8988T (cell line): ENCODE data around the gene HIVEP1.

Experiments used
- DNase-seq: peaks from one replicate; pipeline ENCODE4 v3.0.0; 2011

The HIVEP1 gene

GRCh38 chr6:12020187-12020791, 8.2 kb downstream of the HIVEP1 start:
- no peak for DNase-seq

GRCh38 chr6:12022481-12022880, 10.4 kb downstream of the HIVEP1 start:
- DNase-seq = no peak

GRCh38 chr6:12022953-12023388, 10.9 kb downstream of the HIVEP1 start:
- DNase-seq = no peak

GRCh38 chr6:12024216-12024615, 12.1 kb downstream of the HIVEP1 start:
- DNase-seq = no peak

- DNase-seq = no peak
Measured at GRCh38 chr6:12024699-12025434, 12.8 kb downstream of the HIVEP1 start.

GRCh38 chr6:12026120-12026519, 14.0 kb downstream of the HIVEP1 start:
- DNase-seq = no peak

GRCh38 chr6:12026833-12027232, 14.7 kb downstream of the HIVEP1 start:
- no peak for DNase-seq

- DNase-seq = no peak
Measured at GRCh38 chr6:12028213-12028612, 16.1 kb downstream of the HIVEP1 start.

GRCh38 chr6:12029979-12030737, 18.0 kb downstream of the HIVEP1 start:
- no peak for DNase-seq

- no peak for DNase-seq
Measured at GRCh38 chr6:12030993-12031550, 19.0 kb downstream of the HIVEP1 start.

GRCh38 chr6:12032783-12033573, 20.9 kb downstream of the HIVEP1 start:
- DNase-seq = no peak

GRCh38 chr6:12033770-12034169, 21.7 kb downstream of the HIVEP1 start:
- DNase-seq = no peak

- no peak for DNase-seq
Measured at GRCh38 chr6:12034349-12034748, 22.2 kb downstream of the HIVEP1 start.

GRCh38 chr6:12034837-12035236, 22.7 kb downstream of the HIVEP1 start:
- no peak for DNase-seq

- no peak for DNase-seq
Measured at GRCh38 chr6:12036766-12037165, 24.7 kb downstream of the HIVEP1 start.

GRCh38 chr6:12037798-12038197, 25.7 kb downstream of the HIVEP1 start:
- no peak for DNase-seq

- DNase-seq = no peak
Measured at GRCh38 chr6:12039540-12040459, 27.7 kb downstream of the HIVEP1 start.

GRCh38 chr6:12047304-12047703, 35.2 kb downstream of the HIVEP1 start:
- DNase-seq = no peak

GRCh38 chr6:12047792-12048432, 35.8 kb downstream of the HIVEP1 start:
- DNase-seq = no peak

- DNase-seq = no peak
Measured at GRCh38 chr6:12048609-12049008, 36.5 kb downstream of the HIVEP1 start.

GRCh38 chr6:12049165-12049564, 37.1 kb downstream of the HIVEP1 start:
- no peak for DNase-seq
